ENCODE results near the gene BRI3.

Gene BRI3

DNA sequence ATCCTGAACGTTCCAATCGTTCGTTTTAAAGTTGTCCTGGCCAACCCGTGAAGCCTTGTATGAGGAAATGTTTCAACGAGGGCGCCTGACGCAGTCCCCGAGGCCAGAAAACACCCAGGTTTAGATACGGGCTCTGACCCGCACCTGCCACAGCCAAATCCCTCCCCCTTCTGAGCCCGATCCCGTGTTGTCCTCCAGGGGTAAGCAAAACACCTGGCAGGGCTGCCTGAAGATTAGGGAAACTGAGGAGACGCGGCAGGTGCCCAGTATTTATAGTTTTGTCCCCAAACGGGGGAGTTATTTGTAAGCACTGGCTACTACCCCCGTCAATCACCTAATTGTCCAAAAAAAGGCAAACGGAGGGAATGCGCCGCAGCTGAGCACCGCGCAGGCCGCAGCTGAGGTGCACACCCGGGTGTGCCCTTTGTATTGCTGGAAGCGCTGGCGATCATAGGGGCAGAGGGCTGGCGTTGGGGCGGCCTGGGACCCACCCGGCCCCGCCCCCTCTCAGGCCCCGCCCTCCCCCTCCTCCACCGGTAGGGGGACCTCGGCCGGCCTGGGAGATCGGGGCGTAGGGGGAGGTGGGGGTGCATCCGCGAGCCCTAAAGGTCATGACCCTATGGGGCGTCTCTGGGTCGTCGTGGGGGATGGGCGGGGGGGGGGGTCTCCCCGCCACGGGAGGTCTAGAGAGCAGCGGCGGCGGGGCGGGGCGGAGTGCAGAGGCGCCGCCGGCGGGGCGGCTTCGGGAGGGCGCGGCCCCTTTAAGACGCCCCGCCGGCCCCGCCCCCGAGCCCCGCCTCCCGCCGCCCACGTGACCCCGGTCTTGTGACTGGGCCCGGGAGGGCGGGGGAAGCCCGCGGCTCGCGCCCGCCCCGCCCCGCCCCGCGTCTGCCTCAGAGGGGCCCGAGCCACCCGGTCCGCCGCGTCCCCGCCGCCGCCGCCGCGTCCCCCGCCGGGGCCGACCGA lies at the start of gene BRI3:
Gene BRI3 (plus strand): TSS at position 896 of the 966 bp plus-strand sequence. CDS start 110 bp downstream, outside the sequence.
- H3K9me3 ChIP-seq (ENCODE audit: low read length) = no peaks in the 10 kb centered on the region
- H3K9me2 ChIP-seq (ENCODE audit: low read depth, low read length) = no peaks in the 10 kb centered on the region
- no peaks in the 10 kb centered on the region for H4K20me1 ChIP-seq (ENCODE audit: insufficient read depth, low read length)
- H3K36me3 ChIP-seq (ENCODE audit: insufficient read depth, low read length) = peaks cover 6% of the 10 kb centered on the region; the same call in 1 of the 2 replicates
- peak within 1 kb of the TSS; percentile 96 for H3K4me2 ChIP-seq (ENCODE audit: low read length)
- H3K9ac ChIP-seq (ENCODE audit: low read length) = peak within 1 kb of the TSS; percentile 76
- H3K4me3 ChIP-seq (ENCODE audit: low read depth, low read length, poor library complexity, severe bottlenecking) = peak within 1 kb of the TSS; percentile 79
- H3K27me3 ChIP-seq (ENCODE audit: insufficient read depth, low read length) = no peaks in the 10 kb centered on the region
- peak within 1 kb of the TSS; percentile 76; the same call in 1 of the 2 replicates for H2AFZ ChIP-seq (ENCODE audit: low read length)
- H3F3A ChIP-seq (ENCODE audit: insufficient read depth, low read length) = no peaks in the 10 kb centered on the region
- peaks cover 20% of the 10 kb centered on the region for H3K4me1 ChIP-seq (ENCODE audit: insufficient read depth, low read length, severe bottlenecking)
- H3K79me2 ChIP-seq (ENCODE audit: insufficient read depth, low read length) = no peaks in the 10 kb centered on the region
- no peak for TF ChIP-seq EZH2 (IDR thresholded peaks at IDR 0.05; ENCODE audit: borderline replicate concordance, low read length)
- no peak within 1 kb of the TSS for H3K27ac ChIP-seq (ENCODE audit: low read depth, low read length, poor library complexity, severe bottlenecking)

DNA sequence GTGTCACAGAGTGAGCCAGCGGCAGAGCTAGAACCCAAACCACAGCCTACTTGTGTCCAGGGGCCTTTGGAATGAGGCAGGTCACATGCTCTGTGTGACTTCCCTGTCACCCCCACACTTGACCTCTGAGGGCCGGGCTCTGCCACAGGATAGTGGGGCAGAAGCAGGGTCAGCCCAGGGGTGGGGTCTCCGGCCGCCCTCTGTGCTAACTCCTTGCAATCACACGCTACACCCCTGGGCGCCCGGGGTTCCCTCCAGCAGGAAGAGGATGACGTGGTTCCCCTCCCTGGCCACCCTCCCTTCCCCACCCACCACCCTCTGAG lies 49.3 kb upstream of the BRI3 start:
- no peak overlapping the region for H2AFZ ChIP-seq (ENCODE audit: low read length)
- H3K4me2 ChIP-seq (ENCODE audit: low read length) = no peak overlapping the region

DNA sequence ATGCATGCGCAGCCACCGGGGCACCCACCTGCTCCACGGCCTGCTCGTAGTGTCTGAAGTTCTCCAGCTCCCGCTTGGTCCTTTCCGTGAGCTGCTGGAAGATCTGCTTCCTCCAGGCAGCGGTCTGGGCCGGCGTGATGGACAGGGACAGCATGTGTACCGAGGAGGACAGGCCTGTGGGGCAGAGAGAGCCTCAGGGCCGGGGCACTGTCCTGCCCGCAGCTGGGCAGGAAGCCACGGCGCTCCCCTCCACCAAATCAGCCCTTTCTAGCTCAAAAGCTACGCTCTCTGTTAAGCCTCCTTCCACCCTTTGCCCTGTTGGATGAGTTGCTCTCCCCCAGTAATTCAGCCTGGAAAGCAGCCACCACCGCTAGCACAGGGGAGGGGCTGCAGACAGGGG lies 48.7 kb upstream of the BRI3 start:
- no peaks in the 10 kb centered on the region for H3K9me3 ChIP-seq (ENCODE audit: low read length)
- H3K9ac ChIP-seq (ENCODE audit: low read length) = no peak overlapping the region
- no peaks in the 10 kb centered on the region for H3K4me1 ChIP-seq (ENCODE audit: insufficient read depth, low read length, severe bottlenecking)
- no peak overlapping the region for H3K27ac ChIP-seq (ENCODE audit: low read depth, low read length, poor library complexity, severe bottlenecking)
- no peak overlapping the region for H2AFZ ChIP-seq (ENCODE audit: low read length)
- no peak overlapping the region for H3K4me2 ChIP-seq (ENCODE audit: low read length)
- no peaks in the 10 kb centered on the region for H3K36me3 ChIP-seq (ENCODE audit: insufficient read depth, low read length)
- H3K4me3 ChIP-seq (ENCODE audit: low read depth, low read length, poor library complexity, severe bottlenecking) = no peak overlapping the region
- TF ChIP-seq CTCF (IDR thresholded peaks at IDR 0.05; ENCODE audit: low read length) (no peak), EZH2 (IDR thresholded peaks at IDR 0.05; ENCODE audit: borderline replicate concordance, low read length) (no peak)
- H3K79me2 ChIP-seq (ENCODE audit: insufficient read depth, low read length) = no peaks in the 10 kb centered on the region
- H4K20me1 ChIP-seq (ENCODE audit: insufficient read depth, low read length) = no peaks in the 10 kb centered on the region
- no peaks in the 10 kb centered on the region for H3F3A ChIP-seq (ENCODE audit: insufficient read depth, low read length)
- H3K9me2 ChIP-seq (ENCODE audit: low read depth, low read length) = no peaks in the 10 kb centered on the region
- H3K27me3 ChIP-seq (ENCODE audit: insufficient read depth, low read length) = no peaks in the 10 kb centered on the region

More for the DNA sequence above, 49.3 kb upstream of the BRI3 start:
- Histone ChIP-seq H3F3A (ENCODE audit: insufficient read depth, low read length) (no peaks in the 10 kb centered on the region), H3K79me2 (ENCODE audit: insufficient read depth, low read length) (no peaks in the 10 kb centered on the region), H3K9ac (ENCODE audit: low read length) (no peak overlapping the region), H4K20me1 (ENCODE audit: insufficient read depth, low read length) (no peaks in the 10 kb centered on the region), H3K4me1 (ENCODE audit: insufficient read depth, low read length, severe bottlenecking) (no peaks in the 10 kb centered on the region), H3K36me3 (ENCODE audit: insufficient read depth, low read length) (no peaks in the 10 kb centered on the region), H3K4me3 (ENCODE audit: low read depth, low read length, poor library complexity, severe bottlenecking) (no peak overlapping the region), H3K9me3 (ENCODE audit: low read length) (no peaks in the 10 kb centered on the region), H3K27ac (ENCODE audit: low read depth, low read length, poor library complexity, severe bottlenecking) (no peak overlapping the region), H3K9me2 (ENCODE audit: low read depth, low read length) (no peaks in the 10 kb centered on the region), H3K27me3 (ENCODE audit: insufficient read depth, low read length) (no peaks in the 10 kb centered on the region)
- no peak for TF ChIP-seq EZH2 (IDR thresholded peaks at IDR 0.05; ENCODE audit: borderline replicate concordance, low read length)
- TF ChIP-seq CTCF (IDR thresholded peaks at IDR 0.05; ENCODE audit: low read length) = no peak

Data from OCI-LY1 (cell line).